ENCODE measurements around the gene ZNF575. TPM values are rescaled to one million over a fixed set of nuclear protein-coding genes. Genes with fewer than 3 reads are reported as not detected.
"Not testable (repeated sequence)": the region's sequence is repeated elsewhere in the genome, so short reads cannot be mapped to it uniquely, and the experiment has no call there.

The ZNF575 gene
- total RNA-seq, 1 donor from 2014 or later, result 0.07 TPM

DNA sequence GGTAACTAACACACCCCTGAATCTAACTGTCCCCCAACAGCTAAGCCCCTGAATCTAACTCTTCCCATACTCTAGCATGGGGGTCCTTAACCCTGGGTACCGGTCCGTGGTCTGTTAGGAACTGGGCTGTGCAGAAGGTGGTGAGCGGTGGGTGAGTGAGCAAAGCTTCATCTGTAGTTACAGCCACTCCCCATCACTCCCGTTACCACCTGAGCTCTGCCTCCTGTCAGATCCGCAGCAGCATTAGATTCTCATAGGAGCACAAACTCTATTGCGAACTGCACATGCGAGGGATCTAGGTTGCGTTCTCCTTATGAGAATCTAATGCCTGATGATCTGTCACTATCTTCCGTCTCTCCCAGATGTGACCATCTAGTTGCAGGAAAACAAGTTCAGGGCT, 22.3 kb upstream of the ZNF575 start:
- DNase-seq (ENCODE audit: low read depth, low spot score), result no peak

DNA sequence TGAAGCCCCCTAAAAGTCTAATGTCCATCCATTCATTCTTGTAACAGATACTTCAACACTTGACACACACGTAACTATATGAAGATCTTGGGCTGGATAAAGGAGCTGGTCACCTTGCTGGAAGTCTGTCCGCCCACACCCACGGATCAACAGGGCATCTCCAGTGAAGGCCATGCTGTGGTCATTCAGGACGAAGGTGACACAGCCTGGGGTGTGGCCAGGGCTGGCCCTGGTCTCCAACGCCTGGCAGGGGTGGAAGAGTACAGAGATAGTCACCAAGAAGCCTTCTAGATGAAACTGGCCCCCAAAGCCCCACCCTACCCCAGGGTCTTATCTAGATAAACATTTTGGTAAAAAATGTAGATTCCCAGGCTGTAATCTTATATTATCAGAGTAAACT, 21.7 kb upstream of the ZNF575 start:
- DNase-seq (ENCODE audit: low read depth, low spot score), result no peak

DNA sequence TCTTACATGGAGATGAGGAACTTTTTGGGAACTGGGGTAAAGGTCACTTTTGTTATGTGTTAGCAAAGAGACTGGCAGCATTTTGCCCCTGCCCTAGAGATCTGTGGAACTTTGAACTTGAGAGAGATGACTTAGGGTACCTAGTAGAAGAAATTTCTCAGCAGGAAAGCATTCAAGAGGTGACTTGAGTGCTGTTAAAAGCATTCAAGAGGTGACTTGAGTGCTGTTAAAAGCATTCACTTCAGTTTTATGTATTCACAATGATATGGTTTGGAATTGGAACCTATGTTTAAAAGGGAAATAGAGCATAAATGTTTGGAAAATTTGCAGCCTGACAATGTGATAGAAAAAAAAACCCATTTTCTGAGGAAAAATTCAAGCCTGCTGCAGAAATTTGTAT, 20.6 kb upstream of the ZNF575 start:
- DNase-seq (ENCODE audit: low read depth, low spot score), result not testable (repeated sequence)

DNA sequence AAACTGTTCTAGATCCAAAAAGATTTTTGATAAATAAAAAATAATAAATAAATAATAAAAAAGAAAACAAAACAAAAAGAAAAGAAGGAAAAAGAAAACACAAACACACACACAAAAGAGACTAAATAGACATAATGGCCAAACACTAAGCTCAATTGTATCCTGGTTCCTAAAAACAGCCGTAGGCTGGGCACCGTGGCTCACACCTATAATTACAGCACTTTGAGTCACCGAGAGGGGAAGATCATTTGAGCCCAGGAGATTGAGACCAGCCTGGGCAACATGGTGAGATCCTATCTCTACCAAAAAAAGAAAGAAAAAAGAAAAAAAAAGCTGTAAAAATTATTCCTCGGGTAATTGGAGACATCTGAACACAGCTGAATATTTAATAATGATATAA, 14.9 kb upstream of the ZNF575 start:
- DNase-seq (ENCODE audit: low read depth, low spot score), result no peak

DNA sequence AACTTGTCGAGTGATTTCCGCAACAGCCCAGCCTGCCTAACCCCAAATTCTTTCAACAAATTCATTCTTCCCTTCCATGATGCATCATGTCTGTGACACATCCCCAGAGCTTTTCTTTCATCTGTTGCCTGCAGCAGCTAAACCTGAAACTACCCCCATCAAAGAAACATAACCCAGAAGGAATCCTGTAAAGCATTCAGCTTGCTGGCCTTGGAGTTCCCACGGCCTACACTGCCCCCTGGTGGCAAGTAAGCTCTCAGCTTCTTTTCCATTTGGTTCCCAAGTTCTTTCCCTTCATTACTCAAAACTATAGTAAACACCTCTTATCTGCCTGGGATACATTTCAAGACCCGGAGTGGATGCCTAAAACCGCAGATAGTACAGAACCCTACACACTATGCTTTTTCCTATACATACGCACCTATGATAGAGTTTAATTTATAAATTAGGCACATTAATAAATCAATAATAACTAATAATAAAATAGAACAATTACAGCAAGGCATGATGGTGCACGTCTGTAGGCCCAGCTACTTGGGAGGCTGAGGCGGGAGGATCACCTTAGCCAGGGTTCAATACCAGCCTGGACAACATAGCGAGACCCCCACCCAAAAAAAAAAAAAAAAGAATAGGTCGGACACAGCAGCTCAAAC, 13.4 kb upstream of the ZNF575 start:
- DNase-seq (ENCODE audit: low read depth, low spot score), result peak; percentile 57

DNA sequence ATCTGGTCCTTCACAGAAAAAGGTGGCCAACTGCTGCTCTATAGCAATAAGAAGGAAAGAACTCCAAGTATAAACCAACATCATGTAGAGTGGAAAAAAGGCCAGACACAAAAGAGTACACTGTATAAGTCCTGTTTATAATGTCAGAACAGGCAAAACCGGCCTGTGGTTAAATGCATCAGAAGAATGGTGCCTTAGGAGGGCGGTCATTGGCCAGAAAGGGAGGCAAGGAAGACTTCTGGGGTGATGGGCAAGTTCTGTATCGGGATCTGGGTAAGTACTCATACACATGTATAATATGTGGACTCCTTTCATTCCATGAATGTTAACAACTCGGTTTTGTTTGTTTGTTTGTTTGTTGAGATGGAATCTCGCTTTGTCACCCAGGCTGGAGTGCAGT, 10.1 kb upstream of the ZNF575 start:
- no peak for DNase-seq (ENCODE audit: low read depth, low spot score)

DNA sequence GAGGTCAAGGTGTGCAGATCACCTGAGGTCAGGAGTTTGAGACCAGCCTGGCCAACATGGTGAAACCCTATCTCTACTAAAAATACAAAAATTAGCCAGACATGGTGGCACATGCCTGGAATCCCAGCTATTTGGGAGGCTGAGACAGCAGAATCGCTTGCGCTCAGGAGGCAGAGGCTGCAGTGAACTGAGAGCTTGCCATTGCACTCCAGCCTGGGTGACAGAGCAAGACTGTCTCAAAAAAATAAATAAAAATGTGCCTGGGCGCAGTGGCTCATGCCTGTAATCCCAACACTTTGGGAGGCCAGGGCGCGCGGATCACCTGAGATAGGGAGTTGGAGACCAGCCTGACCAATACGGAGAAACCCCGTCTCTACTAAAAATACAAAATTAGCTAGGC, 9.3 kb upstream of the ZNF575 start:
- DNase-seq (ENCODE audit: low read depth, low spot score), result not testable (repeated sequence)

DNA sequence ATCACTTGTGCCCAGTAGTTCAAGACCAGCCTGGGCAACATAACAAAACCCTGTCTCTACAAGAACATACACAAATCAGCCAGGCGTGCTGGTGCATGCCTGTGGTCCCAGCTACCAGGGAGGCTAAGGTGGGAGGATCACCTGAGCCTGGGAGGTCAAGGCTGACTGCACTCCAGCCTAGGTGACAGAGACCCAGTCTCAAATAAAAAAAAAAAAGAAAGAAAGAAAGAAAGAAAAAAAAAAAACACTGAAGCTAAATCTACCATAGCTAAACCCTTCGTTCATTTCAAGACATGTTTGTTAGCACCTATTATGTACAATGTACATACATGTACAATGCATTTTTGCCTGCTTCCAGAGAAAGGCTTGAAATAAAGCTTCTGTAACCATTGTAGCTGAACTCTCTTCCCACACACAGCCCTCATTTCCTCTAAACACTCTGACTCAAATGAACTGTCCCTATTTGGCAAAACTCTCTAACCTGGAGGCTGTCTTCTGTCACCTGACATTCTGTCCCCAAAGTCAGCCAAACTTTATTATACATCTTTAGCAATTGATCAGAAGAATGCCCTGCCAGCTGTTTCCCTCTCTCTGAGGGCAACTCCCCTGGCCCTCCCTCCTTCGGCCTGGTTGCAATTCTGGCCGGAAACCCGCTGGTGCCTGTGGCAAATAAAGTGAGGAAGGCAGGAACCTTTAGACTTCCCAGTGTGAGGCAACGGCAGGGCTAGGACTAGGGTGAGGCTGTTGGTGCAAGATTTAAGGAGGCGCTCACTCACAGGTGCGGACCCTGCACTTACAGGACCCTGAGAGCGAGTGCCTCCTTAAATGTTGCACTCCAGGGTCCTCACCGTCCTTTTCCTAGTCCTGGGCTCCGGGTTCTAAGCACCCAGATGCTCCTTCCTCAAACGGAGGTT, 7.8 kb upstream of the ZNF575 start:
- no peak for DNase-seq (ENCODE audit: low read depth, low spot score)

DNA sequence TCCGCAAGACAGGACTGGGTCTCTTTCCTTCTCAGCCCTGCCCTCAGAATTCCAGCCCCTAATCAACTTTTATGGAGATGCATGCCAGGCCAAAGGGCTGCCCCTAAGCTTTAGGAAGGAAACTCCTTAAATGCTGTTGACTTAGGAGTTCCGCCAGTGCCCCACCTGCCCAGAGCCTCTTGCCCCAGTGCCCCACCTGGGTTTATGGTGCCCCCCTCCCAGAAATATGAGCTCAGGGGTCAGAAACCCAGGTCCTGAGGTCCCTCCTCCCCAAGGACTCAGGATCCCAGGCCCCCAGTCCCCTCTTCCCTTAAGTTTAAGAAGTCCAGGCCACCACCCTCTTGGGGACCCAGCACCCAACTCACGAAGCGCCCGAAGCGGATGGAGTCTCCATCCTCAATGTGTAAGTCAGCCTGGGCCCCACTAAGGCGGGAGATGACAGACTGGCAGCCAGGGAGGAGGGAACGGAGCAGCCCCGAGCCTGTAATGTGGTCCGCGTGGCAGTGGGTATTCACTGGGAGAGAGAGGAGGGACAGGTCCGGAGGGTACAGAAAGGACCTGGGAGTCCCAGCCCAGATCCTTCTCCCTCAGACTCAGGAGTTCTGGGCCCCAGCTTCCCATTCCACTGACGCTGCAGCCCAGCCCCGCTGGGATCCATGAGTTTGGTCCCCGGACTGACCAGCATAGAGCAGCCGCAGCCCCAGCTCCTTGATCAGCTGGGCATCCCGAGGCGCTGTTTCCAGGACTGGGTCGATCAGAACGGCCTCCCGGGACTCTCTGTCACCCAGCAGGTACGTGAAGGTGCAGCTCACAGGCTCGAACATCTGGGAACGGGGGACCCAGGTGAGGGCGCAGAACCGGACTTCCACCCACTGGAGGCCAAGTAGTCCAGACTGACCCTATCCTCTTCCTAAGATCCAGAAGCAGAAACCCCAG, 6.9 kb upstream of the ZNF575 start:
- DNase-seq (ENCODE audit: low read depth, low spot score), result no peak

DNA sequence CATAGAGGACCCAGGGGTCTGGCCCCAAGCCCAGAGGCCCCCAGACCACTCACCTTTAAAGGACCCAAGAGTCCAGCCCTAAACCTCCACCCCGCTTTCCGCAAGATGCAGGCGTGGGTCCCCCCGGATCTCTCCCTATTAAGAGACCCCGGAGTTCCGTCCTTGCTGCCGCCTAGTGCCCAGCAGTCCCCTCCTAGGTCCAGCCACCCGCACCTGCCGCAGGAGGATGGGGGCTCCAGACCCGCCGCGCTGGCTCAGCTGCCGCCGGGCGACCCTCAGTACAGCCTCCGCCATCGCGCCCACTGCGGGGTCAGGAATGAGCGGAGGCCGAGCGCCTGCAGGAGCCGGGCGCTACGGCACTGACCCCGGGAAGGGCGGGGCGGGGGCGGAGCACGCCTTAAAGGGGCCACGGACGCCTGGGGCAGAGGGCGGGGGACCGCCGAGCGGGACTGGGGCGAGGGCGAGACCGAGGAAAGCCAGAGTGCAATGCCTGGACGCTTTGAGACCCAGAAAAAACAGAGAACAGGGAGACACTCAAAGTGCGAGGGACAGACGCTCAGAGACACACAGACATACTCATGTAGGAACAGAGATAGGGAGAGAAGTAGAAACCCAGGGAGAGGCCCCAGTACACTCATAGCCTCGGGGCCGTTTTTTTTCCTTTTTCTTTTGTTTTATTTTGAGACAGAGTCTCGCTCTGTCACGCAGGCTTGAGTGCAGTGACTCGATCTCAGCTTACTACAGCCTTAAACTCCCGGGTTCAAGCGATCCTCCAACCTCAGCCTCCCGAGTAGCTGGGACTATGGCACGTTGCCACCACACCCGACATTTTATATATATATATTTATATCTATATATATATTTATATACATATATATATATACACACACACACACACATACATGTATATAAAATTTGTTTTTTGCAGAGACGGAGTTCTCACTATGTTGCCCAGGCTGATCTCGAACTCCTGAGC, 5.8 kb upstream of the ZNF575 start, which contains the start of gene ETHE1:
ETHE1 (minus strand) TSS at position 318 of the 976 bp plus-strand sequence; CDS start at position 294, 24 bp downstream.
- DNase-seq (ENCODE audit: low read depth, low spot score), result no peak

DNA sequence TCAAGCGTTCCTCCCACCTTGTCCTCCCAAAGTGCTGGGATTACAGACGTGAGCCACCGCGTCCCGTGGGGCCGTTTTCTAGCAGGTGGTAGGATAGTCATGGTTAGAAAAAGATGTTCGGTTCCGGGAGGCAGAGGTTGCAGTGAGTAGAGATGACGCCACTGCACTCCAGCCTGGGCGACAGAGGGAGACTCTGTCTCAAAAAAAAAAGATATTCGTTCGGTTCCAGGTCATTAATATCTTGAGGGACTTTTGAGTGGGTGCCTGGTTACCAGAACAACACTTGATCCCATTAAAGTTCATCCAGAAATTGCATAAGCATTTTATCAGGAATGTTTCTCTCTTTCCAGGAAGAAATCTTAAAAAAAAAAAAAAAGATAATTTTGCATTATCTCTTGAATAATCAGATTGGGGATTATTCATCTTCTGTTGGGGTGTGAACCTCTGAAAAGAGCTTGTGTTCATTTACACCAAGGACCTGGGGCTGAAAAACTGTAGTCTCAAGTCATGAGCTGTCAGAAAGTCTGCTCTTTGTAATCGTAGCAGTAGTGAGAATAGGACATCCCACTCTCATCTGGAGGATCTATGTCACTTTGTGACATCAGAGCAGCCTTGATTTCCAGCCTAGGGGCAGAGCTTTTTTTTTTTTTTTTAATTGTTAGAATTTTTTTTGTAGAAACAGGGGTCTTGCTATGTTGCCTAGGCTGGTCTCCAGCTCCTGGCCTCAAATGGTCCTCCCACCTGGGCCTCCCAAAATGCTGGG, 4.9 kb upstream of the ZNF575 start:
- DNase-seq (ENCODE audit: low read depth, low spot score), result no peak

DNA sequence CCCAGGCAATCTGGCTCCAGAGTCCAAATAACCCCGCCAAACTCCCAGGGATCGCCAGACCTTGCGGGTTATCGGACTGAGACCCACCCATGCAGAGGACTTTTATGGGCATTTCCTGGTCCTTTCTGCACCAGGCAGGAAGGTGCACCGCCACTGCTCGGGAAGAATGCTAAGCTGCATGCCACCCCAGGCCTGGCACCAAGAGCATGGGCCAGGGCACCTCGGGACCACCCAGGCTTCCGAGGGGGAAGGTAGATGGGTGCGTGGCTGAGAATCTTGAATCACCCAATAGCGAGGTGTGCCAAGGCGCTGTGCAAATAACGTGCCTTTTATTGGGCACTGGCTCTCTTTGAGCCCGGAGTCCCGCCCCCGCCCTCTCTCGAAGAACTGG, 422 bp upstream of the ZNF575 start:
- DNase-seq (ENCODE audit: low read depth, low spot score), result no peak

DNA sequence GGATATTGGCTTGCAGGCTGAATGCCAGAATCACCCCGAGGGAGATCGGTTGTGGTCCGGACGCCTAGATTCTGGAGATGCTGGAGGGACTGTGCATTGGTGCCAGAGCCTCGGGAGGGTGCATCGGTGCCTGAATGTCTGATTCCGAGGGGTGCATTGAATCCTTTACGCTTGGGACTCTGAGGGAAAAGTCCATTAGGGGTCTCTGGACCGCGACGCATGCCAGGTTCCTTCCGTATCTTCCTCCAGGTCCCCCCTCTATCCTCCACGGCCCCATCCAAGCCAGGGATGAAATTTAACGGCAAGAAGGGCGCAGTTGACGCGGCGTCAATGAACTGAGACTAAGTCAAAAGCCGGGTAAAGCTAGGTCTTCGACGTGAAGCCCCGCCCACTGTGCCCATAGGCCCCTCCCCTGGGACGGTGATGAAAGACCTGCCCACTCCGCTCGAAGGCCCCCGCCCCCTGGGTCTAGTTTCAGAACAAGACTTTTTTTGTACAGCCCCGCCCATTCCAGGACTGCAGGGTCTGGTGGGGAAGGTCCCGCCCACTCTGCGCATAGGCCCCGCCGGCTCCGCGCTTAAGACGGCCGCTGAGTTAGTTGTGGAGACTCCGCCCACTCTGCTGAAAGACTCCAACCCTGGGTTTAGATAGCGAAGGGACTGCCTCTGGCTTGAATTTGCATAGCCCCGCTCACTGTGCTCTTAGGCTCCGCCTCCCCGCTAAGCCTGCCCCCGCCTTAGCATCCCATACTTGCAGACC, 737 bp downstream of the ZNF575 start:
- peak; percentile 99 for DNase-seq (ENCODE audit: low read depth, low spot score)

DNA sequence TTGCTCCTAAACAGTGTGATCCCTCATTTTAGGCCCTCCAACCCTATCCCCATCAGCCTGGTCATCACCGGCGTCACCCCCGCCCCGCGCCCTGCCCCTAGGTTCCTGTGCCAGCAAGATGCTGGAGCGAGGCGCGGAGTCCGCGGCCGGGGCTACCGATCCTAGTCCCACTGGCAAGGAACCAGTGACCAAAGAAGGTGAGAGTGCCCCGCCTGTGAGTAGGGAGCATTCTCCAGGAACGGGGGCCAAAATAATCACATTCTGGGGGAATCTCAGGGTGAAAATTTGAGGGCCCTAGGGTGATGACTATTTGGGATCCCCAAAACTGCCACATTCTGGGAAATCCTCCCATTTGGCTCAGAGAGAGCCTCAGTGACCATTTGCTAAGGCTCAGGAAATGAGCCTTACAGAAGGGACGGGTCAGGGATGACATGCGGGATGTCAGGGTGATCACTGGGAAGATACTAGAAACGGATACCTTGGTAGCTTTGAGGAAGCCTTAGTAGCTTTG, 1.4 kb downstream of the ZNF575 start:
- no peak for DNase-seq (ENCODE audit: low read depth, low spot score)

DNA sequence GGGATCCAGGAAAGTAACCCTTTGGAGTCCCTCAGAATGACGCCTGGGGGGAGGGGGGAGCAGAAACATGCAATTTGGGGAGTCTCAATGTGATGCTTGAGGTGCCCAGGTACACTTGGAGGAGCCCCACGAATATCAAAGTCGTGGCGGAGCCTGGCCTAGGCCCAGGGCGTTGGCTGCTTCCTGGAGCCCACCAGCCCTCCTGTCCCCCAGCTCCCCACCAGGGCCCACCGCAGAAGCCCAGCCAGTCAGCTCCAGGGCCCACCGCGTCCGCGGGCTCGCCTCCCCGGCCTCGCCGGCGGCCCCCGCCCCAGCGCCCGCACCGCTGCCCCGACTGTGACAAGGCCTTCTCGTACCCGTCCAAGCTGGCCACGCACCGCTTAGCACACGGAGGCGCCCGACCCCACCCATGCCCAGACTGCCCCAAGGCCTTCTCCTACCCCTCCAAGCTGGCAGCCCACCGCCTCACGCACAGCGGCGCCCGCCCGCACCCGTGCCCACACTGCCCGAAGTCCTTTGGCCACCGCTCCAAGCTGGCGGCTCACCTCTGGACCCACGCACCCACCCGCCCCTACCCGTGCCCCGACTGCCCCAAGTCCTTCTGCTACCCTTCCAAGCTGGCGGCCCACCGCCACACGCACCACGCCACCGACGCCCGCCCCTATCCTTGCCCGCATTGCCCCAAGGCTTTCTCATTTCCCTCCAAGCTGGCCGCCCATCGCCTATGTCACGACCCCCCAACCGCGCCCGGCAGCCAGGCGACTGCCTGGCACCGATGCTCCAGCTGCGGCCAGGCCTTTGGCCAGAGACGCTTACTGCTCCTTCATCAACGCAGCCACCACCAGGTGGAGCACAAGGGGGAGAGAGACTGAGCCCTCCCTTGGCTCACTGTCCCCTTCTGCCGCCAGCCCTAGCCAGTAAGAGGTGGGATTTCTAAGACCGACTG, 2.1 kb downstream of the ZNF575 start:
- DNase-seq (ENCODE audit: low read depth, low spot score), result no peak

DNA sequence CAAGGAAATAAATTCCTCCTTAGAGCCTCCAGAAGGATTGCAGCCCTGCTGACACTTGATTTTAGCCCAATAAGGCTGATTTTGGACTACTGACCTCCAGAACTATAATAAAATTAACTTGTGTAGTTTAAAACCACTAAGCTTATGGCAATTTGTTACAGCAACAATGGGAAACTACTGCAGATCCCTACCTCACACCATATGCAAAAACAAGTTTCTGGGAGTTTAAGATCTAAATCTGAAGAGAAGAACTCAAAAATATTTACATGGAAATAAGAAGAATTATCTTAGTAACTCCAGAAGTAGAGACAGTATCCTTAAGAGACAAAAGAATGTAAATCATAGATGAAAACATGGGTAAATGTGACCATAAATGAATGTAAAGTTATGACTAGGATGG, 5.9 kb downstream of the ZNF575 start:
- DNase-seq (ENCODE audit: low read depth, low spot score), result no peak

DNA sequence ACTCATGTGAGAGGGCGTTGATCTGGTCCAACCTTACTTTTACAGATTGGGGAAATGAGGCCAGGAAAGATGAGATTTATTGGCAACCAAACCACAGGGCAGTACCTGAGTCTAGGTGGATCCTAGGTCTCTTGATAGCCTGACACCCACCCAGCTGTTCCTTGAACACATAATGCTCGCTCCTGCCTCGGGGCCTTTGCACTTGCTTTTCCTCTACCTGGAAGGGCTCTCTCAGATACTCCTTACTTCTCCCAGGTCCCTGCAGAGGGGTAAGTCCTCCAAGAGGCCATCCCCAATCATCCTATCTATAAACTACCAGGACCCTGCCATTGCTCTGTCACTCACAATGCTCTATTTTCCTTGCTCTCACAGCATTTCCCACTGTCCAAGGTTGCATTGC, 7.4 kb downstream of the ZNF575 start:
- no peak for DNase-seq (ENCODE audit: low read depth, low spot score)
